H1 (cell line): Measurements from ENCODE around the gene UPK3B.

Experiments used
- BRCA1 ChIP-seq: IDR thresholded peaks from 2 replicates; pipeline ENCODE4 v1.6.1; 2012; ENCODE audit warnings: low read depth, low read length, improper control_type of control experiment
- YY1 ChIP-seq: IDR thresholded peaks from 2 replicates; pipeline ENCODE4 v1.6.1; 2011; ENCODE audit warnings: low read depth, mild to moderate bottlenecking, low read length
- TF ChIP-seq, protein P1 (sequence below), 3 experiments: IDR thresholded peaks; 1 replicate in 2 of 3; 2 replicates in 1 of 3; pipeline versions ENCODE4 v1.5.1 to v1.6.1; 2011; ENCODE audit warnings: low read length in 3 of 3, mild to moderate bottlenecking in 3 of 3, inconsistent platforms in 2 of 3, low read depth in 1 of 3, moderate library complexity in 1 of 3; ENCODE audit not compliant: insufficient read depth in 1 of 3; ENCODE audit errors: control extremely low read depth in 1 of 3

DNA sequence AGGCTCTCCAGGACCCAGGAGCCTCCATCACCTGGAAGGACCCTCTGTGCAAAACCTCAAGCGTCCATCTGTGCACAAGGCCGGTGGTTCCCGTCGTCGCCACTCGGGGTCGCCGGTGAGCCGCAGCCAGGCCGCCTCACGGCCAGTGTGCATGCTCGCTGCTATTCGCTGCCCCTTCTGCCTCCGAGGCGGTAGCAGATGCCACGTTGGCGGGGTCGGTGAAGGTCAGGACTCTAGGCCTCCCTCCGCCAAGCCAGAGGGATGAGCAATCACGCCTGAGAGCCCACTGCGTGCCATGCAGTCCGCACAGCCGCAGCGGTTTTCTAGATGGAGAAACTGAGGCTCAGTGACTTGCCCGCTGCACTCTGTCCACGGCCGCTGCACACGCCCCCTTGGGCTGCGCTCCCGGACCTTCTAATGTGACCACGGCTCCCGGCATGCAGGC lies 5.7 kb downstream of the UPK3B start:
- TF ChIP-seq BRCA1 (no peak), YY1 (no peak)
- TF ChIP-seq, protein P1, sequence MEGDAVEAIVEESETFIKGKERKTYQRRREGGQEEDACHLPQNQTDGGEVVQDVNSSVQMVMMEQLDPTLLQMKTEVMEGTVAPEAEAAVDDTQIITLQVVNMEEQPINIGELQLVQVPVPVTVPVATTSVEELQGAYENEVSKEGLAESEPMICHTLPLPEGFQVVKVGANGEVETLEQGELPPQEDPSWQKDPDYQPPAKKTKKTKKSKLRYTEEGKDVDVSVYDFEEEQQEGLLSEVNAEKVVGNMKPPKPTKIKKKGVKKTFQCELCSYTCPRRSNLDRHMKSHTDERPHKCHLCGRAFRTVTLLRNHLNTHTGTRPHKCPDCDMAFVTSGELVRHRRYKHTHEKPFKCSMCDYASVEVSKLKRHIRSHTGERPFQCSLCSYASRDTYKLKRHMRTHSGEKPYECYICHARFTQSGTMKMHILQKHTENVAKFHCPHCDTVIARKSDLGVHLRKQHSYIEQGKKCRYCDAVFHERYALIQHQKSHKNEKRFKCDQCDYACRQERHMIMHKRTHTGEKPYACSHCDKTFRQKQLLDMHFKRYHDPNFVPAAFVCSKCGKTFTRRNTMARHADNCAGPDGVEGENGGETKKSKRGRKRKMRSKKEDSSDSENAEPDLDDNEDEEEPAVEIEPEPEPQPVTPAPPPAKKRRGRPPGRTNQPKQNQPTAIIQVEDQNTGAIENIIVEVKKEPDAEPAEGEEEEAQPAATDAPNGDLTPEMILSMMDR (IDR thresholded peaks at IDR 0.05; ENCODE audit: control extremely low read depth in 1 of 3, insufficient read depth in 1 of 3, low read depth in 1 of 3, low read length in 3 of 3): no peak
